ENCODE measurements around the gene MARK4. TPM values are rescaled to one million over a fixed set of nuclear protein-coding genes. Genes with fewer than 3 reads are reported as not detected.

MARK4 gene
- total RNA-seq, 2 experiments from 2014 or later = 18.1 to 19.8 TPM

DNA sequence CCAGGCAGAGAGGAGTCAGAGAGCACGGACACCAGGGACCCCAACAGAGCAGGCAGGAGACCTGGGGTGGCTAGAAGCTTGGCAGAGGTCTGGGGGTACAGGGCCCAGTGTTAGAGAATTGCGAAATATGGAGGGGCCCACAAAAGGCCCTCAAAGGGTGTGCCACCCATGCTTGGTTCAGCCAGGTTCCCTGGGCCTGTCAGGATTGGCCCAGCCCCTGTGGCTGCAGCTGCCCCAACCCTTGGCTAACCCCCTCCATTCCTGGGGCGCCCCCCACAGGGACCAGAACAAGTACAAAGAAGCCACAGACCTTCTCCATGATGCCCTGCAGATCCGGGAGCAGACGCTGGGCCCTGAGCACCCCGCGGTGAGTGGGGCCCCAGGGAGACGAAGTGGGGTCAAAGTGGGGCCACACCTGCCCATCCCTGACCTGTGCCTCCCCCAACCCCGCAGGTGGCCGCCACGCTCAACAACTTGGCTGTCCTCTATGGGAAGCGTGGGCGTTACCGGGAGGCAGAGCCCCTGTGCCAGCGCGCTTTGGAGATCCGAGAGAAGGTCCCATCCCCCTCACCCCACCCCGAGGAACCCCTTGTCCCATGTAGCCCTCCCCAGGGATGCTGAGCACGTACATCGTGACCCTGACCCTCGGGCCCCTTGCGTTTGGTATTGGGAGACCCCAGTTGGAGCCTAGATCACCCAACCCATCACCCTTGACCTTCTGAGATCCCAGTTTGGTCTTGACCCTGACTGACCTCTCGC, 97.5 kb downstream of the MARK4 start:
- Histone ChIP-seq H3K27me3 (ENCODE audit: control insufficient read depth in 1 of 2, insufficient read depth in 2 of 2, low read length in 2 of 2) (peaks cover 11 to 23% of the 10 kb centered on the region in 2 experiments), H3K36me3 (ENCODE audit: insufficient read depth, low read length) (peaks cover 15% of the 10 kb centered on the region), H3K27ac (ENCODE audit: low read depth in 1 of 2, low read length in 2 of 2) (no peak overlapping the region), H3K4me1 (ENCODE audit: insufficient read depth, low read length) (no peaks in the 10 kb centered on the region), H3K9me3 (ENCODE audit: control insufficient read depth in 1 of 2, insufficient read depth in 1 of 2, low read length in 2 of 2) (peaks cover 0 to 8% of the 10 kb centered on the region in 2 experiments), H3K4me3 (ENCODE audit: low read length) (no peak overlapping the region)
- Mint-ChIP-seq H3K4me1 (ENCODE audit: low read depth) (no peaks in the 10 kb centered on the region), H3K27ac (no peak overlapping the region), H3K9me3 (no peaks in the 10 kb centered on the region), H3K36me3 (ENCODE audit: low read depth) (peaks cover 15% of the 10 kb centered on the region), H3K4me3 (no peak overlapping the region), H3K27me3 (peaks cover 22% of the 10 kb centered on the region)
- intact Hi-C loops (cut with DNase I, micrococcal nuclease) = no loop called here
- ChIA-PET POLR2A (no interaction called here), CTCF (no interaction called here)
- no peak for ATAC-seq (ENCODE audit: poor library complexity)
- peak in 1 of 14 experiments; percentile 16 for DNase-seq
- no peak for TF ChIP-seq CTCF (IDR thresholded peaks at IDR 0.05)

- Mint-ChIP-seq H3K4me3 (no peak overlapping the region), H3K36me3 (ENCODE audit: low read depth) (peaks cover 20% of the 10 kb centered on the region), H3K27ac (no peak overlapping the region), H3K27me3 (peaks cover 18% of the 10 kb centered on the region), H3K9me3 (no peaks in the 10 kb centered on the region), H3K4me1 (ENCODE audit: low read depth) (no peaks in the 10 kb centered on the region)
- peaks cover 0 to 8% of the 10 kb centered on the region in 2 experiments for H3K9me3 ChIP-seq (ENCODE audit: control insufficient read depth in 1 of 2, insufficient read depth in 1 of 2, low read length in 2 of 2)
- ATAC-seq (ENCODE audit: poor library complexity) = no peak
- ChIA-PET CTCF (no interaction called here), POLR2A (no interaction called here)
- DNase-seq = no peak
- TF ChIP-seq CTCF (IDR thresholded peaks at IDR 0.05) = no peak
- H3K27ac ChIP-seq (ENCODE audit: low read depth in 1 of 2, low read length in 2 of 2) = no peak overlapping the region
- peaks cover 16% of the 10 kb centered on the region for H3K36me3 ChIP-seq (ENCODE audit: insufficient read depth, low read length)
- no peaks in the 10 kb centered on the region for H3K4me1 ChIP-seq (ENCODE audit: insufficient read depth, low read length)
- intact Hi-C loops (cut with DNase I, micrococcal nuclease) = no loop called here
- H3K4me3 ChIP-seq (ENCODE audit: low read length) = no peak overlapping the region
- peaks cover 11 to 23% of the 10 kb centered on the region in 2 experiments for H3K27me3 ChIP-seq (ENCODE audit: control insufficient read depth in 1 of 2, insufficient read depth in 2 of 2, low read length in 2 of 2)
Observed at GRCh38 chr19:45349126-45349415, 98.0 kb downstream of the MARK4 start.

- no peak for TF ChIP-seq CTCF (IDR thresholded peaks at IDR 0.05)
- Histone ChIP-seq H3K36me3 (ENCODE audit: insufficient read depth, low read length) (peaks cover 20% of the 10 kb centered on the region), H3K4me1 (ENCODE audit: insufficient read depth, low read length) (no peaks in the 10 kb centered on the region), H3K27me3 (ENCODE audit: control insufficient read depth in 1 of 2, insufficient read depth in 2 of 2, low read length in 2 of 2) (peaks cover 8 to 20% of the 10 kb centered on the region in 2 experiments), H3K27ac (ENCODE audit: low read depth in 1 of 2, low read length in 2 of 2) (no peak overlapping the region), H3K9me3 (ENCODE audit: control insufficient read depth in 1 of 2, insufficient read depth in 1 of 2, low read length in 2 of 2) (peaks cover 0 to 8% of the 10 kb centered on the region in 2 experiments), H3K4me3 (ENCODE audit: low read length) (no peak overlapping the region)
- H3K4me3 Mint-ChIP-seq = no peak overlapping the region
- intact Hi-C loops (cut with DNase I, micrococcal nuclease) = no loop called here
- H3K36me3 Mint-ChIP-seq (ENCODE audit: low read depth) = peaks cover 21% of the 10 kb centered on the region
- peak in 1 of 14 experiments; percentile 12 for DNase-seq
- ChIA-PET POLR2A (no interaction called here), CTCF (no interaction called here)
- H3K27me3 Mint-ChIP-seq = peaks cover 14% of the 10 kb centered on the region
- H3K9me3 Mint-ChIP-seq = no peaks in the 10 kb centered on the region
- ATAC-seq (ENCODE audit: poor library complexity) = no peak
- H3K4me1 Mint-ChIP-seq (ENCODE audit: low read depth) = no peaks in the 10 kb centered on the region
- no peak overlapping the region for H3K27ac Mint-ChIP-seq
Observed at GRCh38 chr19:45349430-45349941, 98.4 kb downstream of the MARK4 start.

Data from CD4-positive, alpha-beta T cell (primary cell).